Dermis microvascular lymphatic vessel endothelial cell (primary cell): Measurements from ENCODE around the gene WNT8B. TPM values are rescaled to one million over a fixed set of nuclear protein-coding genes. Genes with fewer than 3 reads are reported as not detected.

Experiments
- DNase-seq, 2 donors: peaks; one replicate each; pipeline versions ENCODE4 v3.0.0 to v3.0.0-alpha.2; 2010; ENCODE audit warnings: low read depth in 2 of 2
- total RNA-seq: library from RNA; depleted of rRNA; stranded (reverse); fragments of >200 nt; gene quantifications from 2 replicates; pipeline ENCODE4 v1.2.1, GENCODE V29; 2014

Gene WNT8B
- total RNA-seq, 1 donor from 2014 or later, result not detected

DNA sequence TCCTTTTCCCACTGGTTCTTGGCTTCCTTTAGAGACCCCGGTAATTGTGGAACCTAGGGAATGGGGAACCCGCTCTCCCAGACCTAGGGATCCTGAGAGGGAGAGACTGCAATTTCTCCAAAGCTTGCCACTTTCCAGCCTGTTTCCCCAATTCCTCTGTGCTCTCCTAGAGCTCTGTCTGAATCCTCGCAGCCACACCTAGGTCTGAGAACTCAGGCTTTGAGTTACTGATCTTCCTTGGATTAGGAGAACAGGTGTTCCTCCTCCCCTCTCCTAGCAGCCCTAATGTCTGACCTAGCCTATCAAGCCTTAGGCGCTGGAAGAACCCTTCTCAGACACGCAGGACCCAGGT lies 20.0 kb downstream of the WNT8B start:
- no peak for DNase-seq

DNA sequence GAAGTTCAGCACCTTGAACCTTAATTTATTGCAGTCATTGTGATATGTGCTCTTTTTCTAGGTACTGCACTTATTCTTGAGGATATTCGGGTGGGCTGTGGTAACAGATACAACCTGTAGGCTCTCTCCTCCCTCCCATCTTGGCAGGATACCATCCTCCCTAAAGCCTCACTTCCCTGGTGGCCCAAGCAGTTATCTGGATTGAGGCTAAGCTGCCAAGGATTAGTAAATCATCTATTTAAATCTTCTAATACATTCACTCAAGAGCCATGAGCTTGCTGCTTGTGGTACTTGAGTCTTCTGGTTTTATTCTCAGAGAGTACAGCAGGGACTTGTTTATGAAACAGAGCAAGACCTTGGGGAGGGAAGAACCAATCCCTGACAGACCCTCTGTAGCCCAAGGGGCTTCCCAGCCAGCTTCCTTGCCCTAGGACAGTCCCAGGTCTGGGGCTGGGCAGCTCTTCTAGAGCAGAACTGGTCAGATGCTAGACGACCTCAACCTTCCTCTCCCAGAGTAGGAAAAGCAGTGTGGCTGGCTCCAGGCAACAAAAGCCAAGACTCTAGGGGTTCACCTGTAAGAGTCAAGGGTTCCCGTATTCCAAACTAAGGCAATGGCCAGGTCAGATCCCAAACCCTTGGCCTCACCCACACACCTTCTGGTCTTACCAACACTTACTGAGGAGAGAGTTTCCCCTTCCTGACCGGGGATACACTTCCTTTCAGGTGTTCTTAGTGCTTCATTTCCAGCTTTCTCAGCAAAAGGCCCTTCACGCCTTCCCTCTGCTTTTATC lies 21.3 kb downstream of the WNT8B start:
- DNase-seq, result no peak

DNA sequence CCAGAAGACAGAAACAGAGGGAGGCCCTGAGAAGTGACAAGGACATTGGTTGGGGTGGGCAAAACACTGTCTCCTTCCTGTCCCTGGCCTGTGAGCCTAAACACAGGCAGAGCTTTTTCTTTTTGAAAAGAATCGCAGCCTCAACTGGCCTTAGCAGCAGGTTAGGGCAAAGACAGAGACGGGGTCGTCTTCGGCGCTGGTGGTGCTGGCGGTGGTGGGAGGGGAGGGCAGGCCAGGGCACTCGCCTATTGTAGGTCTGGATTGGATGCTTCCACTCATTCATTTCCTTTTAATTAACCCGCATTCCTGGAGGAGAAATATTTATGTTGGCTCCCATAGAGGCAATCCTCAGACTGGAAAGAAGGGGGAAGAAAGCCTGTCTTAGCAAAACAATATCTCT lies 22.6 kb downstream of the WNT8B start:
- peak in 1 of 2 donors; percentile 4 for DNase-seq

DNA sequence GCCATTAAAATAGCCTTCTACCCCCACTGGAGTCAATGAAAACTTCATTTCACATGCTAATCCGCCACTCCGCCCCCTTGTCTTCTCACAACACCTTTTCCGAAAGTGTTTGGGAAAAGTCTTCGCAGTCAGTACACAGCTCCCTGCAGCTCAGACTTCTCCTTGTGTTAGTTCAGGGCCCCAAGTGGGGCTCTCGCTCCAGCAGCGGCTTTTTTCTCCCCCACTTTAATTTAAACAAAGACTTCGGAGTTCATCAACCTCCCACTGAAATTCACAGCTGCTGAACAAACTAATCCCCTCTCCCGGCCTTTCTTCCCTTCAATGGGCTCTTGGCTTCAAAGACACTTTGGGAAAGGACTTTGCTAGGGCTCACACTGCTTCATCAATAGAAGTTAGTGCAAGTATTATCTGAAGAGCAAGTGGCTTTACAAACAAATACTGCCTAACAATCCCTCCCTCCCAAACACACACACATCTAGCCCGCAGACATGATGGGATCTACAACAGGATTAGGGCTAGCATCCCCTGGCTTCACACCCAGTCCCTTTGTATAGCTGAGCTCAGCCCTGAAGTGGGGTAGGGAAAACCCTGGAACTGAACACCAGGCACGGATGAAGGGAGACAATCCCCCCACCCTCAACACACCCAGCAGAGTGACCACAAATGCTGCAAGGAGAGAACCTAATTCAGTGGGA lies 23.1 kb downstream of the WNT8B start:
- DNase-seq, result no peak

DNA sequence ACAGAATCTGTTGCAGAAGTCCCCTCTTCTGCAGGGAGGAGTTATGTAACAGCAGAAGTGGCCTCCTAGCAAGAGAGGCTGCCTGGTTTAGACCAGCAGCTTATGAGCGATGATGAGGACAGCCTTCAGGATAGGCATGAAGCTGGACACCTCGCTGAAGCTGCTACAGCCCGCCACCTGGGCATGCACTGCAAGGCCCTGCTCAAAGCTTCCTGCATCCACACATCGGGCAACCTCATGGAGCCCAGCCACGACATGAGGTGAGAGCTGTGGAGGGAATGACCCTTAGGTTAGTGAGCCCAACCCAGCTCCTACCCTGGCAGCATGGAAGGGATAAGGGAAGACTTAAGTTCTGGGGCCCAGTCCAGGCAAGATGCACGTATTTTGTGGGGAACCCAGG lies 24.7 kb downstream of the WNT8B start:
- DNase-seq, result no peak

- no peak for DNase-seq
Measured at GRCh38 chr10:100489396-100489795, 26.6 kb downstream of the WNT8B start.

GRCh38 chr10:100490531-100490930 lies 27.7 kb downstream of the WNT8B start:
- DNase-seq, result no peak

GRCh38 chr10:100496567-100496966 lies 33.8 kb downstream of the WNT8B start:
- DNase-seq, result no peak

DNA sequence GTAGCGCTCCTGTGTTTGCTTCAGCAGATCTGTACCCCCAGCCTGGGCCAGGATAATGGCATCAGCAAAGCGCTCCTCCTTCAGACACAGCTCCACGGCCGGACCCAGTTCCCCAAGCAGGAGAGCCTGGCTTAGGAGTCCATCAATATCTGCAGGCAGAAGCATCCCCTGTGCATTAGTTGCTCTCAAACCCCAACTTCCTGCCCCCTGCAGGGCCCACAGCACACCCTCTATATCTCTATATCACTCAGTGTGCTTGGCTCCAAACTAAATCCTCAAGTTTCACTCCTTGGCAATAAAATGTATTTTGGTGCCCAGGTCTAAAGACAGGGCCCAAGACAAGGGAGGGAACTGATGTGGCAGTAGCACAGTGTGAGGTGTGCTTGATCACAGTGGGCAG lies 35.2 kb downstream of the WNT8B start:
- no peak for DNase-seq

- DNase-seq, result no peak
Measured at GRCh38 chr10:100501423-100501822, 38.6 kb downstream of the WNT8B start.

GRCh38 chr10:100502926-100503494 lies 40.2 kb downstream of the WNT8B start:
- DNase-seq, result no peak

DNA sequence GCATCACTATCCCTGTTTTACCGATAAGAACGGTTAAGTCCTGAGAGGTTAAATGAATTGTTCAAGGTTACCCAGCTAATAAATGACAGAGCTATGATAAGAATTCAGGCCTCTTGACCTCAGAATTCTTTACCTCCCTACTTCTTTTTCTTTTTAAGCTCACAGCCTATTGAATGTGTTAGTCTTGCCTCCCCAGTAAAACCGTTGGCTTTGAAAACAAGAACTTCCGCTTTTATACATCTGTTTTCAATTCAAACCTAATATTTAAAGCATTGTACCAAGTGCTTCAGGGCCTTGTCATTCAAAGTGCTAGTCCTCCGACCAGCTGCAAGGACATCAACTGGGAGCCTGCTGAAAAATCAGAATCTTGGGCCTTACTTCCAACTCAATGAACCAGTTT lies 41.3 kb downstream of the WNT8B start:
- no peak for DNase-seq

DNA sequence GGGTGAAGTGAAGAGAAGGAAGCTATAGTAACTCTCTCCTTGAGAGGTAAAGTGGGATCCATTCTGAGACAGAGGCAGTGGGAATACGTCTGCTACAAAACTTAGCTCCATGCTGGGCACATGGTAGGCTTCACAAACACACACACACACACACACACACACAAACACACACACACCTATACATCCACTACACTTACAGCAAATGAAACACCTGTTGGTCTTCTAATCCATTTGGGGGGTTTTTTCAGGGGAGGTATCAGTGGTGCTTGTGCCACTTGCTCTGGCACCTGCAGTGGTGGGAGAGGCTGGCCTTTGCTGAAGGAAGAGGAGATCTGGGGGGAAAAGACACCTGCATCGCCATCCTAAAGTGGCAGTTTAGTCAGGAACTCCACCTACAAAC lies 42.4 kb downstream of the WNT8B start:
- no peak for DNase-seq

DNA sequence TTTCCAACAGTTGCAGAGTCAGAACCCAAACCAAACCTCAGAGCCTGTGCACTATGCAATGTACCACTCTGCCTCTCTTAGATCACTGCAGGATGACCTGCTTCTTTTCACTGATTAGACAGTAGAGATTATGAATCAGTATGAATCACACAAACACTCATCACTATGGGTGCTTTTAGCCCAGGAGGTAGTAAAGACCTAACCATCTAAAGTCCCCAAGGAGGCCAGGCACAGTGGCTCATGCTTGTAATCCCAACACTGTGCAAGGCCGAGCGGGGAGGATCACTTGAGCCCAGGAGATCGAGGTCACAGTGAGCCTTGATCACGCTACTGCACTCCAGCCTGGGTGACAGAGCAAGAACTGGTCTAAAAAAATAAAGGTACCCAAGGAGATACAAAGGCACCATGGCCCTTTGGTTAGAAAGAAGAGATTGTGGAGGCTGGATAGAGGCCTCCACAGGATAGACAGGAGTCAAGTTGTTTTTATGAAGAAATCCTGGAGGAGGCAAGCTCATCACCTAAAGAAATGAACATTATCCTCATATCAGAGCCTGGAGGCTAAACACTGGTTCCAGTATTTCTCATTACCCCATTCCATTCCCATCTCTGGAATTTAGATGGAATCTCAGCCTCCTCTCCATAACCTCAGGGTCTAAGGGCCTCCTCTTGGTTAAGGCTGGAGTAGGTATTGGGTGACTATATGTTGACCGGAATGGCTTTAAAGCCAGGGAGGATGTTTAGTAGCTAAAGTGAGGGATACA lies 44.0 kb downstream of the WNT8B start:
- no peak for DNase-seq

DNA sequence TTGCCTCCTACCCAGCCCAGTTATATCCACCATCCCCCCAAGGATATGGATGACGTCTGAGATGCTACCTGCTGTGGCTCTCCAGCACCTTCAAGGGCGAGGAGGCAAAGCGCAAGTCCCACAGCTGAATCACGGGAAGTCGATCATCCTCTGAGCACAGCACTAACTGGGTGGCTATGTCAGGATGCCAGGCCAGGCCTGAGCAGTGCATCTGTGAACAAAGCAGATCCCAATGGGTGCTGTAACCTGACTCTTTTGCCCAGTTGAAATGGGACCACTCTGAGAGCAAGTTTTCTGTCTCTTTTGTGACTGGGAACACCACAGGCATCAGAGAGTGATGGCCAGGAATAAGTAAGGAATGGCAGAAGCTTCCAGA lies 44.5 kb downstream of the WNT8B start:
- DNase-seq, result no peak

- DNase-seq, result no peak
Measured at GRCh38 chr10:100508266-100508665, 45.5 kb downstream of the WNT8B start.

- peak in 1 of 2 donors; percentile 63 for DNase-seq
Measured at GRCh38 chr10:100508691-100509150, 45.9 kb downstream of the WNT8B start.

DNA sequence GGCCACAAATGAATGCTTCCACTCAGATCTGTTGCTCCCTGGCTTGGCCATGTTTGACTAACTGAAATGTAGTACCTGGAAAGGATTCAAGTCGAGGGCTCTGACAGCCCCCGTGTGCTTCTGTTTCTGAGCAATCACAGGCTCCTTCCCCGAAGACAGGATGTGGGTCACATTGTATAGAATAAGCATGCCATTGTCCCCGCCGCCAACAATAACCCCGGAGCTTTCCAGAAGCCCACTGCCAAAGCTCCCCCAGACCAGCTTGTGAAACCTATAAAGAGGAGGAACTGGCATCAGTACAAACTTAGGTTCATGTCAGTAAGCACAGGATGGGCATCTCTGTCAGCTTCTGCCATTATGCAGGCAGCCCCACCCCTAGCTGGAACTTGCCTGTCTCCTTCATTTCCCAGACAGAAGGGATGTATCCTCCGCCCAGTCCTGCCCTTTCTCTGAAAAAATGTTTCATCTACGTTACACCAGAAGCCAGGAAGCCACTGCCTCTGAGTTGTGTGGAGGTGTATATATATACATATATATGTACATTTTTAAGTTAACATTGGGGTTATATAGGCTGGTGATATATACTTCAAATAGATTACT lies 46.5 kb downstream of the WNT8B start:
- DNase-seq, result no peak

GRCh38 chr10:100510533-100511308 lies 47.9 kb downstream of the WNT8B start:
- no peak for DNase-seq

DNA sequence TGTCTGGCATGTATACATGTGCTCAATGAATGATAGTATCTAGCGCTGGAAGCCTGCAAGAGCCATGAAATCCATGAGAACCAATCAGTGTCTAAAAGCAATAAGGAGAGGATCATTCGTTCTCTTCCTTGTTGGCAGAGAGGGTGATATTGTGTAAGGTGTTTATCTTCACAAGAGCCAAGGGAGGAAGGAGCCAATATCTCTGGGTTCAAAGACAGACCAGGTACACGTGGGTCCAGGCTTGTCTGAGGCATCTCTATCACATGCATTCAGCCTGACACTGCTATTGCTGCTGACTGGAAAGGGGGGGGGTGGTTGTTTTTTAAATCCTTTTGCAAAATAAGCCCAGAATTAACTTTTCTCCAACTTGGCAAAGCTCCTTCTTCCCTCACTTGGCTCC lies 52.8 kb downstream of the WNT8B start:
- no peak for DNase-seq

DNA sequence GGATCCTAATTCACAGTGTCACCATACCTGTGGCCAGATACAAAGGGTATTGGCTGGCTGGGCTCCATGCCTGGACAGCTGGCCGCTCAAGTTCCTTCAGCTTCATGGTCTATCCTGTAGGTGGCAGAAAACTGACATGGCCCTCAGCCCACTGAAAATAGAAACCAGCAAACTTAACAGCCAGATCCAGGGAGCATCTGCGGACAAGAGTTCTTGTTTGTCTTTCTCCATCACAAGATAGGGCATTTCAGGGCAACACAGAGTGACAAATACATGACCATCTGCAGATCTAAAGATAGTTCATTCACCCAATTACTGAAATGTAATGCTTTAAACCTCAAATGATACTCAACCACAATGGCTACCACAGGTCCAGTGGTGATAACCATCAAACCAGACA lies 54.0 kb downstream of the WNT8B start:
- DNase-seq, result peak in 1 of 2 donors; percentile 23
